DMS153 (cell line): Measurements from ENCODE around the gene PLCL1.
"Not testable (repeated sequence)": the region's sequence is repeated elsewhere in the genome, so short reads cannot be mapped to it uniquely, and the experiment has no call there.

Experiments used
- DNase-seq: peaks from one replicate; lab custom pipeline; 2025; lab: John Stamatoyannopoulos, UW

Gene PLCL1

GRCh38 chr2:198000417-198000816, 196.0 kb downstream of the PLCL1 start:
- DNase-seq, result no peak

- no peak for DNase-seq
Measured at GRCh38 chr2:198004173-198004572, 199.8 kb downstream of the PLCL1 start.

- no peak for DNase-seq
Measured at GRCh38 chr2:198004921-198005829, 200.8 kb downstream of the PLCL1 start.

- DNase-seq, result no peak
Measured at GRCh38 chr2:198006733-198007132, 202.3 kb downstream of the PLCL1 start.

- DNase-seq, result no peak
Measured at GRCh38 chr2:198008230-198008629, 203.8 kb downstream of the PLCL1 start.

GRCh38 chr2:198012025-198012424, 207.6 kb downstream of the PLCL1 start:
- no peak for DNase-seq

- no peak for DNase-seq
Measured at GRCh38 chr2:198016243-198016642, 211.8 kb downstream of the PLCL1 start.

- no peak for DNase-seq
Measured at GRCh38 chr2:198017068-198017467, 212.7 kb downstream of the PLCL1 start.

- DNase-seq, result no peak
Measured at GRCh38 chr2:198028955-198029354, 224.6 kb downstream of the PLCL1 start.

- DNase-seq, result not testable (repeated sequence)
Measured at GRCh38 chr2:198029576-198029975, 225.2 kb downstream of the PLCL1 start.

- no peak for DNase-seq
Measured at GRCh38 chr2:198033626-198034025, 229.2 kb downstream of the PLCL1 start.

- DNase-seq, result no peak
Measured at GRCh38 chr2:198036029-198036879, 231.9 kb downstream of the PLCL1 start.

GRCh38 chr2:198040835-198041234, 236.4 kb downstream of the PLCL1 start:
- DNase-seq, result no peak

GRCh38 chr2:198042189-198042588, 237.8 kb downstream of the PLCL1 start:
- DNase-seq, result no peak

- no peak for DNase-seq
Measured at GRCh38 chr2:198044777-198045176, 240.4 kb downstream of the PLCL1 start.

- no peak for DNase-seq
Measured at GRCh38 chr2:198045227-198045626, 240.8 kb downstream of the PLCL1 start.

GRCh38 chr2:198052741-198053140, 248.3 kb downstream of the PLCL1 start:
- DNase-seq, result no peak

- no peak for DNase-seq
Measured at GRCh38 chr2:198053148-198053547, 248.8 kb downstream of the PLCL1 start.

GRCh38 chr2:198053776-198054175, 249.4 kb downstream of the PLCL1 start:
- DNase-seq, result no peak

- no peak for DNase-seq
Measured at GRCh38 chr2:198054299-198054698, 249.9 kb downstream of the PLCL1 start.

GRCh38 chr2:198055716-198056115, 251.3 kb downstream of the PLCL1 start:
- DNase-seq, result no peak

- no peak for DNase-seq
Measured at GRCh38 chr2:198056836-198057235, 252.4 kb downstream of the PLCL1 start.

GRCh38 chr2:198059800-198060199, 255.4 kb downstream of the PLCL1 start:
- no peak for DNase-seq
